DOHH2 (cell line): ENCODE results near the gene PTPRN2.

Experiments
- H3F3A ChIP-seq: fragments of 200-600 bp; sonication (generic), shearing (Covaris generic); 2 replicates; pipeline ENCODE4 v1.6.0; 2016; ENCODE audit warnings: antibody characterized with exemption, mild to moderate bottlenecking; ENCODE audit not compliant: control insufficient read depth, insufficient read depth
- H3K27ac ChIP-seq: fragments of 200-600 bp; sonication (generic); 2 replicates; pipeline ENCODE4 v1.5.1; 2014; ENCODE audit warnings: low read depth, mild to moderate bottlenecking, low read length, moderate library complexity
- H3K27me3 ChIP-seq: fragments of 200-600 bp; sonication (generic); 2 replicates; pipeline ENCODE4 v1.6.1; 2014; ENCODE audit warnings: mild to moderate bottlenecking, low read length, mixed read lengths; ENCODE audit not compliant: control insufficient read depth
- H3K36me3 ChIP-seq: fragments of 200-600 bp; sonication (generic); 2 replicates; pipeline ENCODE4 v1.6.1; 2014; ENCODE audit warnings: mild to moderate bottlenecking, low read length, moderate library complexity, mixed read lengths; ENCODE audit not compliant: control insufficient read depth
- H3K4me1 ChIP-seq: fragments of 200-600 bp; sonication (generic); 2 replicates; pipeline ENCODE4 v1.6.1; 2014; ENCODE audit warnings: mild to moderate bottlenecking, low read length, mixed read lengths; ENCODE audit not compliant: control insufficient read depth
- H3K4me2 ChIP-seq: fragments of 200-600 bp; sonication (generic); 2 replicates; pipeline ENCODE4 v1.6.0; 2014; ENCODE audit warnings: mild to moderate bottlenecking, low read length, moderate library complexity
- H3K4me3 ChIP-seq: fragments of 200-600 bp; sonication (generic); 2 replicates; pipeline ENCODE4 v1.5.1; 2014; ENCODE audit warnings: mild to moderate bottlenecking, low read length, mixed read lengths
- H3K79me2 ChIP-seq: fragments of 200-600 bp; sonication (generic); 2 replicates; pipeline ENCODE4 v1.6.1; 2014; ENCODE audit warnings: mild to moderate bottlenecking, low read length, mixed read lengths; ENCODE audit not compliant: control insufficient read depth
- H3K9me2 ChIP-seq: fragments of 200-600 bp; sonication (generic); replicated peaks from 2 replicates; pipeline ENCODE4 v1.6.1; 2014; ENCODE audit warnings: mild to moderate bottlenecking, low read length, mixed read lengths; ENCODE audit not compliant: control insufficient read depth
- H3K9me3 ChIP-seq: fragments of 200-600 bp; sonication (generic); 2 replicates; pipeline ENCODE4 v1.6.1; 2014; ENCODE audit warnings: antibody characterized with exemption, low read length, mixed read lengths; ENCODE audit not compliant: control insufficient read depth, insufficient read depth
- H4K20me1 ChIP-seq: fragments of 200-600 bp; sonication (generic); 2 replicates; pipeline ENCODE4 v1.6.0; 2014; ENCODE audit warnings: low read depth, mild to moderate bottlenecking, antibody characterized with exemption, low read length, moderate library complexity; ENCODE audit not compliant: control insufficient read depth, insufficient read depth
- EZH2phosphoT487 ChIP-seq: fragments of 200-600 bp; sonication (generic); IDR thresholded peaks from 2 replicates; pipeline ENCODE4 v1.6.1; 2017; ENCODE audit warnings: borderline replicate concordance, mild to moderate bottlenecking, antibody characterized with exemption, low read length, moderate library complexity, mixed read lengths
- TF ChIP-seq, protein P1 (sequence below): fragments of 200-600 bp; sonication (generic); IDR thresholded peaks from one replicate; pipeline ENCODE4 v1.5.1; 2014; ENCODE audit warnings: antibody characterized with exemption, mild to moderate bottlenecking, low read depth, low read length; ENCODE audit not compliant: poor library complexity, severe bottlenecking

PTPRN2 gene

GRCh38 chr7:158351481-158351880, 236.1 kb downstream of the PTPRN2 start:
- Histone ChIP-seq H3K79me2 (no peaks in the 10 kb centered on the region), H3K27ac (no peak overlapping the region), H3K4me3 (no peak overlapping the region), H3K9me3 (no peaks in the 10 kb centered on the region), H3F3A (no peaks in the 10 kb centered on the region), H3K27me3 (no peaks in the 10 kb centered on the region), H3K4me2 (no peak overlapping the region), H4K20me1 (no peaks in the 10 kb centered on the region), H3K36me3 (no peaks in the 10 kb centered on the region), H3K9me2 (no peaks in the 10 kb centered on the region), H3K4me1 (no peaks in the 10 kb centered on the region)
- TF ChIP-seq, protein P1, sequence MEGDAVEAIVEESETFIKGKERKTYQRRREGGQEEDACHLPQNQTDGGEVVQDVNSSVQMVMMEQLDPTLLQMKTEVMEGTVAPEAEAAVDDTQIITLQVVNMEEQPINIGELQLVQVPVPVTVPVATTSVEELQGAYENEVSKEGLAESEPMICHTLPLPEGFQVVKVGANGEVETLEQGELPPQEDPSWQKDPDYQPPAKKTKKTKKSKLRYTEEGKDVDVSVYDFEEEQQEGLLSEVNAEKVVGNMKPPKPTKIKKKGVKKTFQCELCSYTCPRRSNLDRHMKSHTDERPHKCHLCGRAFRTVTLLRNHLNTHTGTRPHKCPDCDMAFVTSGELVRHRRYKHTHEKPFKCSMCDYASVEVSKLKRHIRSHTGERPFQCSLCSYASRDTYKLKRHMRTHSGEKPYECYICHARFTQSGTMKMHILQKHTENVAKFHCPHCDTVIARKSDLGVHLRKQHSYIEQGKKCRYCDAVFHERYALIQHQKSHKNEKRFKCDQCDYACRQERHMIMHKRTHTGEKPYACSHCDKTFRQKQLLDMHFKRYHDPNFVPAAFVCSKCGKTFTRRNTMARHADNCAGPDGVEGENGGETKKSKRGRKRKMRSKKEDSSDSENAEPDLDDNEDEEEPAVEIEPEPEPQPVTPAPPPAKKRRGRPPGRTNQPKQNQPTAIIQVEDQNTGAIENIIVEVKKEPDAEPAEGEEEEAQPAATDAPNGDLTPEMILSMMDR: no peak

GRCh38 chr7:158351051-158351450, 236.6 kb downstream of the PTPRN2 start:
- H3K27me3 ChIP-seq: no peaks in the 10 kb centered on the region
- H3K4me1 ChIP-seq: no peaks in the 10 kb centered on the region
- no peak overlapping the region for H3K27ac ChIP-seq
- H3K79me2 ChIP-seq: no peaks in the 10 kb centered on the region
- no peaks in the 10 kb centered on the region for H3F3A ChIP-seq
- no peaks in the 10 kb centered on the region for H4K20me1 ChIP-seq
- TF ChIP-seq, protein P1: no peak
- no peak for TF ChIP-seq EZH2phosphoT487
- no peak overlapping the region for H3K4me3 ChIP-seq
- H3K9me2 ChIP-seq: no peaks in the 10 kb centered on the region
- H3K36me3 ChIP-seq: no peaks in the 10 kb centered on the region
- no peaks in the 10 kb centered on the region for H3K9me3 ChIP-seq
- H3K4me2 ChIP-seq: no peak overlapping the region

- Histone ChIP-seq H3K27ac (no peak overlapping the region), H3K79me2 (no peaks in the 10 kb centered on the region), H3F3A (no peaks in the 10 kb centered on the region), H3K4me3 (no peak overlapping the region), H3K4me1 (no peaks in the 10 kb centered on the region), H3K9me3 (no peaks in the 10 kb centered on the region), H3K4me2 (no peak overlapping the region), H3K9me2 (no peaks in the 10 kb centered on the region), H4K20me1 (no peaks in the 10 kb centered on the region), H3K27me3 (no peaks in the 10 kb centered on the region), H3K36me3 (no peaks in the 10 kb centered on the region)
- TF ChIP-seq EZH2phosphoT487: no peak
- TF ChIP-seq, protein P1: no peak
Measured at GRCh38 chr7:158350166-158350900, 237.3 kb downstream of the PTPRN2 start.
